GM19193 (cell line): Measurements from ENCODE around the gene IER2.

Experiments used
- POLR2A ChIP-seq: IDR thresholded peaks from 4 replicates; pipeline ENCODE4 v1.6.1; 2011; ENCODE audit not compliant: insufficient read depth, insufficient read length; ENCODE audit errors: extremely low read depth

IER2 gene

DNA sequence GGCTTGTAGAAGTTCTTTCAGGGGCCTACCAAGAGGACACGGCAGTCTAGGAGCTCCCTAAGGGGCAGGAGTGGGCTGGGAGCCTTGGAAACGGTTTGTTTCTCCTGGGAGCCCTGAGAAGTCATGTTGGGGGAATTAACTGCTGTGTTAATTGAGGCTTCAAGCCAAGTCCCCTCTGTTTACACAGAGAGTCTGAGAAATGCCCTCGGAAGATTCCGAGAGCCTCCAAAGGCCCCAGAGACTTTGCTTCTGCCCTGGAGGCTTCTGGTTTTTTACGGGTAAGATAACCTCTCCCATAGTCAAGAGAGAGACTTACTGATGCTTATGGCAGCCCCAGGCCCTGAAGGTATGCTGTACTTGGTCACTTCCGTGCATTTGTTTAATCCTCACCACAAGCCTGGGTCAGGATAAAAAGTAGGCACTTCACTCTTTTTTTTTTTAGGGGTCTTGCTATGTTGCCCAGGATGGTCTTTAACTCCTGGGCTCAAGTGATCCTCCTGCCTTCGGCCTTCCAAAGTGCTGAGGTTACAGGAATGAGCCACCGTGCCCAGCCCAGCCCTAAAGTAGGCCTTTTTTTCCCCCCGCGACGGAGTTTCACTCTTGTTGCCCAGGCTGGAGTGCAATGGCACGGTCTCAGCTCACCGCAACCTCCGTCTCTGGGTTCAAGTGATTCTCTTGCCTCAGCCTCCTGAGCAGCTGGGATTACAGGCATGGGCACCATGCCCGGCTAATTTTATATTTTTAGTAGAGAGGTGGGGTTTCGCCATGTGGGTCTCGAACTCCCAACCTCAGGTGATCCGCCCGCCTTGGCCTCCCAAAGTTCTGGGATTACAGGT is 15.2 kb downstream of the IER2 start:
- TF ChIP-seq POLR2A: no peak

- no peak for TF ChIP-seq POLR2A
Measured at GRCh38 chr19:13169769-13170168, 19.6 kb downstream of the IER2 start.

DNA sequence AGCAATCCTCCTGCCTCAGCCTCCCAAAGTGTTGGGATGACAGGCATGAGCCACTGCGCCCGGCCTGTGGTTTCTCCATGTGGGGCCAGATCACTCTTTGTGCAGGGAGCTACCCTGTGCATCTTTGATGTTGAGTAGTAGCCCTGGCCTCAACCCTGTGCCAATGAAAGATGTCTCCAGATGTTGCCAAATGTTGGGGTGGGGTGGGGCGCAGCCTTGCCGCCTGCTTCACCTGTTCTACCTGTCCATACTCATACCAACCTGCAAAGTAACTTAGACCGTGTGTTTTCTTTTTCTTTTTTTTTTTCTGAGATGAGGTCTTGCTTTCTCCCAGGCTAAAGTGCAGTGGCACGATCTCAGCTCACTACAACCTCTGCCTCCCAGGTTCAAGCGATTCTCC is 20.9 kb downstream of the IER2 start:
- no peak for TF ChIP-seq POLR2A

DNA sequence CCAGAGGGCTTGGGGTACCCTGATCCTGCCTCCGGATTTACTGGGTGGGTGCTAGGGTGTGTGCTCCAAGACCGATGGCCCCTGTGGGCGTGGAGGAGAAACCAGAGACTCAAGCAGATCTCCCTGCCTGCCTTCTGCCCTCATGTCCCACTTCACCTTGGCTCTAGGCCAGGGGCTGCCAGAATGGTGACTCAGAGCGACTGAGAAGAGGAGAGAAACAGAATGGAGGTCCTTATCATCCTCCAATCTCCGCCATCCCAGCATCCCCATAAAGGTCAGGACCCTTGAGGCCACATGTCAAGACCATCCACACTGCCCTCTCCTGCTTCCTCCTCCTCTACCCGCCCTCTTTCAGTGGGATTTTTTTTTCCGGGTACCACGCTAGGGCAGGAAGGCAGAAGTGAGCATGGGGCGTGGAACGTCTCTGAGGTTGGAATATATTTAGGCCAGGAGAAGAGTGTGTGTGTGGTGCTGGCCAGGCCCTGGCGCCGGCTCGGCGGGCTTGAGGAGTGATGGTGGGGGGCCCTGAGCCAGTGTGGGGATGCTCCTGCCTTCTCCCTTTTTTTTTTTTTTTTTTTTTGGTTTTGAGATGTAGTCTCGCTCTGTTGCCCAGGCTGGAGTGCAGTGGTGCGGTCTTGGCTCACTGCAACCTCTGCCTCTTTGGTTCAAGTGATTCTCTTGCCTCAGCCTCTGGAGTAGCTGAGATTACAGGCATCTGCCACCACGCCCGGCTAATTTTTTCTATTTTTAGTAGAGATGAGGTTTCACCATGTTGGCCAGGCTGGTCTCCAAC is 22.3 kb downstream of the IER2 start:
- TF ChIP-seq POLR2A: no peak

DNA sequence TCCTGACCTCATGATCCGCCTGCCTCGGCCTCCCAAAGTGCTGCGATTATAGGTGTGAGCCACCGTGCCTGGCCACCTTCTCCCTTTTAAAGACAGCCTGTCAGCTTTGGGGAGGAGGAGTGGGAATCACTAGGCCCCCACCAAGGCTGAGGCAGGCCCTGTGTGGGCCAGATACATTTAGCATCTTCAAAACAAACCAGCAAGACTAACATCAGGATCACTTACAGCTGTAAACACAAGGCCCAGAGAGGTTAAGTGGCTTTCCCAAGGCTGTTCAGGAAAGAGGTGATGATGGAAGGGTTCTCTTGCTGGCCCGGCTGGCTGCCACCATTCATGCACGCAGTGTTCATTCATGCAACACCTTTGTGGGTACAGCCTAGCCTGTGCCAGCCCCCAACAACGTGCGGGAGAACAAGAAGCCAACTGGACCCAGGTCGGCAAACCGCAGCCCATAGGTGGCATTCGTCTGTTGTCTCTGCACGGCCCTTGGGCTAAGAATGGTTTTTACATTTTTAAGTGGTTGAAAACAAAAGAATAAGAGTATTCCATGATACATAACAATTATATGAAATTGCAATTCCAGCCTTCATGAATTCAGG is 23.0 kb downstream of the IER2 start:
- TF ChIP-seq POLR2A: no peak

DNA sequence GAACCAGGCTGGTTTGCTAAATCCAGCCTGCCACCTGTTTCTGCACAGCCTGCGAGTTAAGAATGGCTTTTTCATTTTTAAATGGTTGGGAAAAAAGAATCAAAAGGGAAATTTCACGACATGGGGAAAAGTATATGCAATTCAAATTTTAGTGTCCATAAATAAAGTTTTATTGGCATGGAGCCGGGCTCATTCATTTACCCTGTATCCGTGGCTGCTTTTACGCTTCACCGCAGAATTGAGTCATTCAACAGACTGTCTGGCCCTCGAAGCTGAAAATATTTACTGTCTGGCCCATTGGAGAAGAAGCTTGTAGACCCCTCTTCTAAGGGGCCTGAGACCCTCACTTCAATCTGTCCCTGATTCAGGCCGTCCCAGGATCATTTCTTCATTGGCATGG is 26.1 kb downstream of the IER2 start:
- TF ChIP-seq POLR2A: no peak

GRCh38 chr19:13181747-13182388 is 31.7 kb downstream of the IER2 start:
- no peak for TF ChIP-seq POLR2A

- no peak for TF ChIP-seq POLR2A
Measured at GRCh38 chr19:13187419-13187818, 37.2 kb downstream of the IER2 start.

- no peak for TF ChIP-seq POLR2A
Measured at GRCh38 chr19:13189600-13189999, 39.4 kb downstream of the IER2 start.

DNA sequence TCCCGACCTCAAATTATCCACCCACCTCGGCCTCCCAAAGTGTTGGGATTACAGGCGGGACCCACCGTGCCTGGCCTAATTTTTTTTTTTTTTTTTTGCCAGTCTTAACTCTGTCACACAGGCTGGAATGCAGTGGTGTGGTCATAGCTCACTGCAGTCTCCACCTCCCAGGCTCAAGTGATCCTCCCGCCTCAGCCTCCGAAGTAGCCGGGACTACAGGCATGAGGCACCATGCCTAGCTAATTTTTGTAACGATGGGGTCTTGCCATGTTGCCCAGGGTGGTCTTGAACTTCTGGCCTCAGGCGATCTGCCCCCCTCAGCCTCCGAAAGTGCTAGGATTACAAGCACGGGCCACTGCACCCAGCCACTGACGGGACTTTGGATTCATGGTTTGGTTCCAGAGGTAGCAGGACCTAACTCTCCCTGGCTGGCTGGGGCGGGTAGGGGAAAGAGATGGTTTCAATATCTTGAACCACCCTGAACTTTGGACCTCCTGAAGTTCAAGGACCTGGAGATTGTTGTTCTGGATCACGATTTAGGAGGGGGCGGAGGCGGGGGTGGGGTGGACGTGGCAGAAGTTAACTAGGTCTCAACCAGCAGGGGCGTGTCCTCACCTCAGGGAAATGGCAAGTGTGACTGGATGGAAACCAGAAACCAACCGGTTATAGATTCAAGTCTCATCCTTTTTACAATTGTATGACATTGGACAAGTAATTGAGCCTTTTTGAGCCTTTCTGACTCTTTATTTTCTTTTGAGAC is 40.8 kb downstream of the IER2 start:
- TF ChIP-seq POLR2A: no peak

DNA sequence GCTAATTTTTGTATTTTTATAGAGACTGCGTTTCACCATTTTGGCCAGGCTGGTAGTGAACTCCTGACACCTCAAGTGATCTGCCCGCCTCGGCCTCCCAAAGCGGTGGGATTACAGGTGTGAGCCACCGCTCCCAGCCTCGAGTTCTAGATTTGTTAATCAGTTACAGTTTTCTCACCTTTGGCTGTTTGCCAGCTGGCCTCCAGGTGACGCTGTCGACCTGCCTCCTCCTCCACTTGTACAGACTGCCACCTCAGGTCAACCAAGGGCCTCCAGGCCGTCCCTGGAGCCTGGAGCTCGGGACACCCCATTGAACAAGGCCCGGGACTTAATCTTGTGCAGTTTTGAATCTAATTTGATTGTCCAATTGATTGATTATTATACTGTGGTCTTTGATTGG is 45.5 kb downstream of the IER2 start:
- no peak for TF ChIP-seq POLR2A

DNA sequence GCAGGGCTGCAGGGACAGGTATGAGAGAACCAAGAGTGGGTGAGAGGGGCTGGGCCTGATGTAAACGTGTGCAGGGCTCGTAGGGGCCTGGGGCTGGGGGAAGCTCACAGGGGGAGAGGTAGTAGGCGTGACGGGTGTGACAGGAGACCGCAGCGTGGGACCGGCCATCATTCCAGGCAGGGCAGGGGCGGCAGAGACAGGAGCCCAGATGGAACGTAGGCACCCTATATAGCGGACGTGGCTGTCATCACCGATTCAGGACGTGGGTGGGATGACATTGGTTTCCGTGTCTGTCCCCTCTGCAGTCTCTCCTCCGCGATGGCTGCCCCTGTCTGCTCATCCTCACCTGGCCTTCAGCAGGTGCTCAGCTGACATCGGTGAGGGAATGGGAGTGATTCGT is 48.4 kb downstream of the IER2 start:
- TF ChIP-seq POLR2A: no peak
